ENCODE measurements around the gene MTG2. TPM values are rescaled to one million over a fixed set of nuclear protein-coding genes. Genes with fewer than 3 reads are reported as not detected.
A peak's percentile ranks its signal among the peaks of the same experiment; 100 is the strongest.

MTG2 gene
- total RNA-seq, 6 experiments from 2014 or later, result 27.0 to 45.6 (median 31.8) TPM

DNA sequence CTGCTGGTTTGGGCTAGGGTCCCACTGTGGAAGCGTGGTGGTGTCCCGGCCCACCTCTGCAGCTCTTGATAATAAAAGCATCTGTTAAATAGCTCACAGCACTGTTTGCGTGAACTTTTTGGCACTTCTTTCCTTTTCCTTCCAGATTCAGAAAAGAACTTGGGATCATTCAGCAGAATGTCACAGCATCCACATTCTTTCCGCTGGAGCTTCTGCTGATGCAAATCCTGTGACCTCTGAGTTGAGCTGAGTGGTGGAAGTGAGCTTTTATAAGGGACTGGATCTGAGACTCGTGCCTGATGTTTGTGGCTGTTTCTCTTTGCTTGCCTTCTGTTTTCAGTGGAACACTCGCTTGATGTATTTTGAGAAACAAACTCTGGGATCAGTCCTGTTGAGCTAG is 59.3 kb downstream of the MTG2 start:
- Histone ChIP-seq H3K27me3 (no peaks in the 10 kb centered on the region), H3K4me3 (no peak overlapping the region), H3K4me1 (peaks cover 0 to 30% (median 15%) of the 10 kb centered on the region in 4 donors), H3K36me3 (no peaks in the 10 kb centered on the region), H3K9me3 (no peaks in the 10 kb centered on the region), H3K27ac (peak overlapping the region in 1 of 3 donors; percentile 21)
- DNase-seq, result no peak
- ATAC-seq, result no peak
- TF ChIP-seq POLR2A (IDR thresholded peaks at IDR 0.05), result no peak
- no peak for TF ChIP-seq CTCF (IDR thresholded peaks at IDR 0.05)
- intact Hi-C loops (cut with DNase I), result no loop called here
- 70% methylated on average over 4 of the region's 6 CpGs for WGBS (ENCODE audit: insufficient coverage, low coverage, low lambda C conversion rate, missing lambda C conversion rate)

DNA sequence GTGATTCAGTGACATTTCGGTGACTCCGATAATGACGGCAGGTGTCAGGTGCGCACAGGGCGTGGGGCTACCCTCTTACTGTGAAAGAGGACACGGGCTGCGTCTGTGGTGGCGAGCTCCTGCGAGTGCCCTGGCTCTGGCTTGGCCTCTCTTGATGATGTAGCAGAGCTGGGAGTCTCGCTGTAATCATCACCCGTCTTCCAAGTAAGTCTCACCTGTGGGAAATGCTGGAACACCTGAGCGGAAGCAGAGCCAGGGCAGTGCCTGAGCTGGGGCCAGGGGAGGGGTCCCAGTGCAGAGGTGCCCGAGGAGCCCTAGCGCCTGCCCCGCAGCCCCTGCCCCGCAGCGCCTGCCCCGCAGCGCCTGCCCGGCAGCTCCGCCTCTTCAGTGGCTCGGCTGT is 60.3 kb downstream of the MTG2 start:
- intact Hi-C loops (cut with DNase I), result no loop called here
- no peaks in the 10 kb centered on the region for H3K36me3 ChIP-seq
- no peak overlapping the region for H3K4me3 ChIP-seq
- 61% methylated on average over 5 of the region's 22 CpGs for WGBS (ENCODE audit: insufficient coverage, low coverage, low lambda C conversion rate, missing lambda C conversion rate)
- TF ChIP-seq POLR2A (IDR thresholded peaks at IDR 0.05), result no peak
- no peak for TF ChIP-seq CTCF (IDR thresholded peaks at IDR 0.05)
- no peaks in the 10 kb centered on the region for H3K9me3 ChIP-seq
- no peaks in the 10 kb centered on the region for H3K27me3 ChIP-seq
- peaks cover 0 to 26% (median 12%) of the 10 kb centered on the region in 4 donors for H3K4me1 ChIP-seq
- no peak overlapping the region for H3K27ac ChIP-seq
- no peak for ATAC-seq
- DNase-seq, result no peak

GRCh38 chr20:62243906-62244515 is 61.2 kb downstream of the MTG2 start:
- DNase-seq (no peak), ATAC-seq (no peak)
- no peaks in the 10 kb centered on the region for H3K27me3 ChIP-seq
- no peaks in the 10 kb centered on the region for H3K36me3 ChIP-seq
- no peak overlapping the region for H3K4me3 ChIP-seq
- no peak for TF ChIP-seq POLR2A (IDR thresholded peaks at IDR 0.05)
- TF ChIP-seq CTCF (IDR thresholded peaks at IDR 0.05), result no peak
- no peak overlapping the region for H3K27ac ChIP-seq
- 84% methylated on average over 14 of the region's 21 CpGs for WGBS (ENCODE audit: insufficient coverage, low coverage, low lambda C conversion rate, missing lambda C conversion rate)
- no peaks in the 10 kb centered on the region for H3K9me3 ChIP-seq
- H3K4me1 ChIP-seq, result peaks cover 0 to 26% (median 11%) of the 10 kb centered on the region in 4 donors
- intact Hi-C loops (cut with DNase I), result no loop called here

GRCh38 chr20:62244644-62245108 is 61.8 kb downstream of the MTG2 start:
- Histone ChIP-seq H3K27me3 (no peaks in the 10 kb centered on the region), H3K4me1 (peaks cover 0 to 26% (median 8%) of the 10 kb centered on the region in 4 donors), H3K9me3 (no peaks in the 10 kb centered on the region), H3K27ac (no peak overlapping the region), H3K36me3 (no peaks in the 10 kb centered on the region), H3K4me3 (no peak overlapping the region)
- ATAC-seq, result peak; percentile 25 to 72 (median 54)
- 46% methylated on average over 12 of the region's 17 CpGs for WGBS (ENCODE audit: insufficient coverage, low coverage, low lambda C conversion rate, missing lambda C conversion rate)
- intact Hi-C loops (cut with DNase I), result no loop called here
- TF ChIP-seq CTCF (IDR thresholded peaks at IDR 0.05) (no peak), POLR2A (IDR thresholded peaks at IDR 0.05) (no peak)
- DNase-seq, result no peak
